GM19397 (cell line): Measurements from ENCODE around the gene ACO1.
A peak's percentile ranks its signal among the peaks of the same experiment; 100 is the strongest.
"Not testable (repeated sequence)": the region's sequence is repeated elsewhere in the genome, so short reads cannot be mapped to it uniquely, and the experiment has no call there.

Experiments
- ATAC-seq: cut with Tn5 transposase; IDR thresholded peaks from one replicate; pipeline ENCODE4 v1.9.1; 2021; ENCODE audit warnings: mild to moderate bottlenecking, moderate library complexity; ENCODE audit not compliant: unreplicated experiment

Gene ACO1

DNA sequence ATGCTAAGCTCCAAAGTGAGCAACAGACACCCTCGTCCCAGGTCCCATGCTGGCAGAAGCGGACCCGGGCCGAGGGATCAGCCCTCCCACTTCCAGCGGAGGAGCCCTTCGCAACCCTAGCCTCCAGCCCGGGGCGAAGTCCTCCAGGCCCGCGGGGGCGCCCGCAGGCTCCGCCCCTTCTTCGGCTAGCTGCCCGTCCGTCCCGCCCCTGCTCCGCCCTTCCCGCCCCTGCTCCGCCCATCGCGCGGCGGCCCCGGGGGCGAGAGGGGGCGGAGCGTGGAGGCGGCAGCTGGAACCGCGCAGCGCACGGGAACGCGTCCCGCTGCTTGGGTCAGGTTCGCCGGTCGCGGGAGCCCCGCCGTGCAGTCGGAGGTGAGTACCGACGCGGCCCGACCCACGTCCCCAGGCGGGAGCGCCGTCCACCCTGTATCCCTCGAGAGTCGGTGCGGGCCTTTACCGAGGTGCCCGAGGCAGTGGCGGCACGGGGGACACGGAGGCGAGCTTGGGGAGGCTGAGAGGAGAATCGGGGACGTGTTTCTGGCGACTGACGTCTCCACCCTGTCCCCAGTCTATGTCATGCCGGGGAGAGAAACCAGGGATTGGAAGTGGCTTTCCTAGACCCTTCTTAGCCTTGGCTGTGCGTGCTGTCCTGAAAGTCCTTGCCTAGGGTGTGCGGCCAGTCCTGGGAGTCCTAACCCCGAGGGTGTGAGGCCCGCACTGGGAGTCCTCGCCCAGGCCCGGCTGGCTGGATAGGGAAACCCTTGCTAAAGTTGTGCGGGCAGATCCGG, at the start of gene ACO1:
TSS of gene ACO1 (plus strand) at position 280 of the 788 bp plus-strand sequence. CDS start 20,864 bp downstream, outside the sequence.
- peak; percentile 97 for ATAC-seq

DNA sequence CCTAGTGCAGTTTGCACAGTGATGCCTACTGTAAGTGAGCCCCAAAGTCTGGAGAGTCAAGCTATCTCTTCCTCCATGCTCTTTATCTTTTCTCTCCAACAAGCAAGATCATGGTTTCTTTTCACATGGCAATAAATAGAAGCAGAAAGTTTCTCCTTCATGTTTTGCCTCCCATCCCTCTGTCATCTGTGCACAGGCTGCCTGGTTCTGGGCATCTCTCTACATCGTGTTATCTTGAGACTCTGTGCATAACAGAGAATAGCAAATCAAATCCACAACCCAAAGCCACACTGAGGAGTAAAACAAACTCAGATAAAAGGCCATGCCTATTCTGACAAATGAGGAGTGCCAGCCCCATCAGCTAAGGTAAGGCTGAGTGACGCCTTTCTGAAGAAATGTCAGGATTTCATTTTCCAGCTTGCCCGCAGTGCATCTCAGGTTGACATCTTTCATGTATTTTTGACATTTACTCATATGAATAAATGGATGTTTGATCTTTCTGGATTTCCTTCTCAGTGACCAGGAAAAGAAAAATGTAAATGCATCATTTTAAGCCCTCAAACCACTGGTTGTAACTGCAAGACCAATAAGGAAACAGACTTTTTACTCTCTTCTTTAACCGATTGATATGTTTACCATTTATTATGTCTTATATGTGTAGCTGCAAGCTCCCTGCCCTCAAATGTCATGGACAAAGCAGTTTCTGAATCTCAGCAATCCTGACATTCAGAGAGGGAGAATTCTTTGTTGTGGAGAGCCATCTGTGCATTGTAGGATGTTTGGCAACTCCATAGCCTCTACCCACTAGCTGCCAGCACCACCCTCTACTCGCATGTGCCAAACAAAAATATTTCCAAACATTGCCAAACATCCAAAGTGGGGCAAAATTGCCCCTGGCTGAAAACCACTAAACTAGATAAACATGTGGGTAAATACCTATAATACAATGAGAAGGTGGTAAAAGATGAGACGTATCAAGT, 49.2 kb upstream of the ACO1 start:
- no peak for ATAC-seq

DNA sequence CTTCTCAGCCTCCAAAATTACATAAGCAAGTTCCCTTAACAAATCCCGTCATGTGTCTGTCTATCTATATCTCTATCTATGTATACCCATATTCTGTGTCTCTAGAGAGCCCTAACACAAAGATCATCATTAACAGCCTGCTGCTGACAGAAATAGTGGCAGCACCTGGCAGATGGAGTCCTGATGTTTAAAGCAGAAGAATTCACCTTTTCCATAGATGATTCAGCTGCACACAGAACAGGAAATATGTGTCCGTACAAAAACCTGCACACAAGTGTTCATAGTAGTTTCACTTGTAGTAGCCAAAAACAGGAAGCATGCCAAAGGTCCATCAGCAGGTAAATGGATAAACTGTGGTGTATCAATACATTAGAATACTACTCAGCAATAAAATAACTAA, 45.0 kb upstream of the ACO1 start:
- ATAC-seq, result peak; percentile 74

DNA sequence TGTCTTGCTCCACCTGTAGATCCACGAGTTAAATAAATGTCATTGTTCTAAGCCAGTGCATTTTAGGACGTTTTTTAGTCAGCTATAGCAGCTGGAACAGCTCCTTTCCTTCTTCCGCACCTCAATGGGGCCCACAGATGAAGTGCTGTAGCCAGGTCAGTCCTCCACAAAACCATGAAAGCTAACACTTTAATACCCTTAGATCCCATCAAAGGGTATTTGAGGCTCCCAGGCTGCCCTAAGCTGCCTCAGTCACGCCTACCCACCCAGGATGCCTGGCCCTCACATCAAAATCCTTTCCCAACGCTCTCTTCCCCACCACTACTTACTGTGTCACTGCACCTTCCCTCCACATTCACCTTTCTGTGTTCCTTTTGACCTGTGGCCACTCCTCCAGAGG, 44.1 kb upstream of the ACO1 start:
- ATAC-seq, result no peak

DNA sequence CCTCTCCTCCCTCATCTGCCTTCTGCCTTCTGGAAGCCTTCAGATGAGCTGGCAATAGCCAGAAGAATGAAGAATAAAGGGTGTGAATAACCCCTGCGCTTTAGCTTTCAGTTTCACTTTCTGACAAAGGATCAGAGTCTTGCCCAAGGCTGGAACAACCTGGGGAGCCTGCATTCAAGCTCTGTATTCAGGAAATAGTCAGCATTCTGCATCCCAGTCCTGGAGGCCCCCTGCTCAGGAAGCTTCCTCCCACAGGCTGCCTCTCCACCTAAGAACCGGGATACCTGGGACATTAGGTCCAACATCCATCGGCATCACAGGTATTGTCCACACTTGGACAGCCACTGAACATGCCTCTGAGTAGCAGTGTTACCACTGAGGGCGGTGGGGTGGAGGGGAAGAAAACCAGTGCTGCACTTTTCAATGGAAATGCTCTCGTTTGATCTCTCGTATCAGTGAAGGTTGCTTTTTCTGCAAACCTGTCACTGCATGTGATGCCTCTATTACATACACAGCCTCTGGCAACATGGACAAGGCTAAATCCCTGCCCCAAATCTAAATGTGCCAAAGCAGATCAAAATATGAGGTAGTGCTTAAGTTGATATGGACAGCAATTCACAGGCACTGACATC, 39.8 kb upstream of the ACO1 start:
- ATAC-seq, result no peak

DNA sequence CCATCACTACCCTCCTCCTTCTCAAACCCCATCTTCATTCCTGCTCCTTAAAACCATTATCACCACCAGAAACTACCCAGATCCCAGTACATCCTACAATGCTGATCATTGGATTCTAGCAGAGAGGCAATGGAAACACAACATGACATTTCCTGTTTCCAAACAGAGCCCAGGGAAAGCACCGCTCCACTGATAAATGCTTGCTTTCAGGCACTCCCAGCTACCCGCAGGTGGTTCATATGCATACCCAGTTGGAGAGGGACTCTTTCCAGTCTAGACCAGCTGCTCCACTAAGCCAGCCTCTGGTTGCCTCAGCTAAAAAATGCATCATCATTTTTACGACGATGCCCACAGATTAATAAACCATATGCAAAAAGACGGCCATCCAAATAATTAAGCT, 39.2 kb upstream of the ACO1 start:
- no peak for ATAC-seq

DNA sequence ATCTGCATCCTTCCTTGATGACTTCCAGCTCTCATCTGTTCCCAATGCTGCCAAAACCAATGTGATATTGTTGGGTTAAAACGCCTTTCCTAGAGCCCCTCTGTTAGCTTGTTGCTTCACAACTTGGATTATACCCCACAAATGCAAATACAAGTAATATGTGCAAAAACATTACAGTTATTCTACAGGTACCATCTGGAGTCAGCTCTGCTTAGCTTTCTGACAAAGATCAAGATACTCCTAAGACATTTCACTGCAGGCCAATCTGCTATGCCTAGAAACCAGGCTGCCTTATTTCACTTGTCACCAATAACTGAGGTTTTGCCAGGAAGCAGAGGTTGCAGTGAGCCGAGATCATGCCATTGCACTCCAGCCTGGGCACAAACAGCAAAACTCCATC, 36.9 kb upstream of the ACO1 start:
- ATAC-seq, result no peak

DNA sequence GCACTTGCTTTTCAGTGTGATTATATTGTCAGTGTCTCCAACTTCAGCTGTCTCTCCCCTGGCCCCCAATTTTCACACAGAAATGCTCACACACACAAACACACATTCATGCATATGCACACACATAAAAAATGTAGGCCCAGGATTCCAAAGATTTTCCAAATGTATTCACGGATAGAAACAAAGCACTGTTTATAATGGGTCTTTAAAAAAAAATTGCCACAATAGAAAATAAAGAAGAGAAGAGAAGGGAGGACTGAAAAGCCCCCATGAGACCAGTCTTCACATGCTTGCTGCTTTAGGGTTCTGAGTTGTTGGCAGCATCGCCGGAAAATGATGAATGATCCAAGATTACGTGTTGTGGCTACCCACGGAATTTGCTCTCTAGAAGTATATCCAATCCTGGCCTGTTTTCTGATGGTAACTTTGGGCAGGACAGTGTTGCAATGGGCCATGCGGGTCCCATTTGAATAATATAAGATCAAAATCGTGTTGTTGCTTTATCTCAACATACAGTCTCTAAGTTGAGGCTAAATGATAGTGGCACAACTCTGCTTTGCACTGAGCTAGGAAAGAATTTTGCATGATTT, 36.2 kb upstream of the ACO1 start:
- no peak for ATAC-seq

DNA sequence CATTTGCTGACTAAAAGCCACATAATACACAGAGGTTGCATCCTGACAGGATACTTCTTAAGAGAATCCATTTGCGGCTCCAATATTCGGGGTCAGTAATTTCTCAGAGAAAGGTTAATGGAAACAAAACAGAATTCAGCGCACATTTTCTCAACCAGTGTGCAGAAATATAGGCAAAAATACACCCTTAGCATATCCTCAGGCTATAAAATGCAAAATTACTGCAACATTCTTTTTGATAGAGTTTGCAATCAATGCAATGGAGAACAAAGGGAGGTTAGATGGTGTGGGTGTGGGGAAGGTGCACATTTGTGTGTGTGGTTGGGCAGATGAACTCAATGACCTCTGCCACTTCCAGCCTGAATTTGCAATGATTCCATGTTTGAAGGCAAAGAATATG, 35.4 kb upstream of the ACO1 start:
- ATAC-seq, result no peak

DNA sequence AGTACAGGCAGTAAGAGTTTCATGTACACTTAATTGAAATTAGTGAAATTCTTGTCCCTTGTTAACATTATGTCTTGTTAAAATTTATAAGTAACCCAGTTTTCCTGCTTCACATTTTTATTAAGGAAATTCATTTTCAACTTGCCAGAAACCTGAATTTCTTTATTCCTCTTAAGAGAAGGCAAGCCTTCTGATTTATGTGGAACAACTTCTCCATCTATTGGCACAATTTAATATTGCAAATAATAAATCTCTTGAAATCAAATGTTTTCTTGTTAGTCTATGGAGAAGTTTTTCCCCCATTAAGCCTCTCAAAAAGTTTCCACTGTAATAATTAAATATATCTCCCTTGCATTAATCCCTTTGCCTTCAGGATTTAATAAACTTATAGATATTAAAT, 33.8 kb upstream of the ACO1 start:
- no peak for ATAC-seq

DNA sequence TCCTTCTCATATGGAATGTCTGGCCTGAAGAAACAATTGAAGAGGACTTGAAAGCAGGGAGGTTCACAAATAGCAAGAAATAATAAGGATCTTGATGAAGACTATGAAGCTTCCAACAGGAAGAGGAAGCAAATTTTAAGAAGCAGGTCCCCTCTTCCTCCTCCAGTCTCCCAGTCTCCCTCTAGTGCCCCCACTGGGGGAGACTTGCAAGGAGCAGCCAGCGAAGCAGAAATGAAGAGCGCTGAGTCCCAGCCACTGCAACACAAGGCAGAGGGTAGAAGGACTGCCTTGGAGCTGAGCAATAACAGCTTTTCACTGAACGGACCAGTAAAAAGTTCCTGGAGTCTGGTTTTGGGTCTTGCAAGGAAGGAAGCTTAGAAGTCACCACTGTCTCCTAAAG, 32.6 kb upstream of the ACO1 start:
- no peak for ATAC-seq

DNA sequence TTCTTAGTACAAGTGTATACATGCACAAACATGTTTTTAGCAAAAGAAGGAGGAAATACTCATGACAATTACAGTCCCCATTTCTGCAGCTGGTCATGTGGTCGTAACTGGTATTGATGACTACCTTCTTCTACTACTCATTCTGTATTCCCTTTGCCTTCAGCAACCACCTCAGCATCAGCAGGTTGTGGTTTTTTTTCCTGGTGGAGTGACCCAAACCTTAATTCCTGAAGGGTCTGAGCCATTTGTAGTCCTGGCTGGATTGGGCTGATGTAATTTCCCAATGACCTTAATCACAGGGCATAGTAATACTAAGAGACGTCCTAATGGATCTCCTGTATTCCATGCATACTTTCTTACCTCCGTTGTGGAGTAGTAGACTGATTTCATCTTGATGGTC, 31.0 kb upstream of the ACO1 start:
- not testable (repeated sequence) for ATAC-seq

DNA sequence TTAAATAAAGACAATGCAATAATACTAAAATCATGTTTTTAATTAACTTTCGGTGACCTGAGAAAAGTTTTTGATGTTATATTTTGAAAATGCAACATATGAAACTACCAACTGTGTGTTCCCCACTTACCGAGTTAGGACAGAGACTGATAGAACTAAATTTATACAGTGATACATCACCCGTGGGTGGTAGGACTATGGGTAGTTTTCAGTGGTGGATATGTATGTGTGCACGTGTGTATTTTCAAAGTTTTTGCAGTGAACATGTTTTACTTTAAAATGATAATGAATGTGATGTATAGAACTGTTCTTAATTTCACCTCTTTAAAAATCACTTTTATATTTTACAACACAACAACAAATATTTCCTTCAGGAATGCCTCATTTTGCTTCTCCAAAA, 25.0 kb upstream of the ACO1 start:
- ATAC-seq, result no peak

DNA sequence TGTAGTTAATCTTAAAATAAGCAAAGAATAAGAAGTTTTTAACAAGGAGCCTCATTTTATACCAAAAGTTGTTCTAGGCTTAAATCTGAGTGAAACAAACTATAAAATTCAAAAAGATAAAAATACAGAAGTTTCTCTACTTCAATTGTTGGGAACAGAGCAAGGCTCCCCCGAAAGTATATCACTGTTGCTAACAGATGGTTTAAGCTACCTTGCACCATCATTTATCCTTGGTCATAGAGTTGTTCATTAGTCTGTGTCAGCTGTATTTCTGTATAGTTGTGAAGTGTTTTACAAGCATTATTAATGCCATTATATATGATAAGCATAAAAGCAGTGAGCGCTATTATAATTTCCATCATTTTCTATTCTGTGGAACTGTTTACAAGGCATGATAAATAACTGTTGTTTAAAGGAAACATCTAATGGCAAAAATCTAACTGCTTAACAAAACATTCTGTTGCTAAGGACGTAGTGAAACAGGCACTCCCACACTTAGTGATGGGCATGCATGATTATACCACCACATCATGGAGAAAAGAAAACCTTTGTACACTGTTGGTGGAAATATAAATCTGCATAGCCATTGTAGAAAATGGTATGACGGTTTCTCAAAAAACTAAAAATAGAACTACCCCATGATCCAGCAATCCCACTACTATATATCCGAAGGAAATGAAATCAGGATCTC, 23.3 kb upstream of the ACO1 start:
- ATAC-seq, result no peak

DNA sequence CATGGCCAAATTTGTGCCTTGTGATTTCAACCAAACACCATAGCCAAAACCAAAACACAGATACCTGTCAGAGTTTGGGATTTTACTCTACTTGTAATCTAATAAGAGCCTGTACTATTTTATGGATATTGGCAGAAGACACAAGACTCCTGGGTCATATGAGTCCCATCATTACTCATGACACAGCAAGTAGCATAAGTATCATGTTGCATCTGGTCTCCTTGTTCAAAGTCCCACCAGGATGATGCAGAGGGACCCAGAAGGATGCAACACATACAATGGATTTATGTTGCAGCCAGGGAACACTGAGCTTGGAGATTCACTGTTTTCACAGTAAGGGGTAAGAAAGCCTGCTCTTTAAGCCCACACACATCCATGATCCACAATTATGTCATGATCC, 13.2 kb upstream of the ACO1 start:
- no peak for ATAC-seq

DNA sequence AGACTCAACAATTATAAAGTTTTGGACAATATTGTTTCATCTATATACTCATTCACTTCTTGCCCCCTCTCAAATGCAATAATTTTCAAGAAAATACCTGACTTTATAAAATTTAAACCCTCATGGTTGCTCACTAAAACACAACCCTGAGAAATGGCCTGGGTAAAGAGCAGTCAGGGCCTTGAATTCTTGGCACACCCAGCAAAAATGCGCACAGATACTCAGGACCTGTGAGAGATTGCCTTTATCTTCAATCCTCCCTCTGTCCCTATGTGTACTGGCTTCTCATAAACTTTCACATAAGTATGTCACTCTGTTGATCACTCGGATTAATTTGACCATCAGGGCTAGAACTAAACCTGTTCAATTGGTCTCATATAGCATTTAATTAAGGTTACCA, 12.8 kb upstream of the ACO1 start:
- ATAC-seq, result no peak

DNA sequence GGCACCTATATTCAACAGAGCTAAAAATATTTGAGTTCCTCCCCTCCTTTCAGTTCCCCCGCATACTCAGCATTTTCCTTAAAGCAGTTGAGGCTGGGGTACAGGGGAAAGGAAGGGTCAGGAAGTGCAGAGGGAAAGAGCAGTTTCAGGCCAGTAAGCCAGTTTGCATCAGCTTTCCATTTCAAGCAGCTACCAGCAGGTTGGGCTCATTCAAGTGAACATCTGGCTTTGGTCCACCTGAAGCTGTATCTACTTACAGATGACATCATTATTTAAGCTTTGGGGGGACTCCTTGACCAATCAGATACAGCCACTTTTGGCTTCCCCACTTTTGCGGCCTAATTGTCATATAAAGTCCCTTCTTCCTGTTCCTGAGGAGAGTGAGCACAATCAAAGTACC, 8.2 kb upstream of the ACO1 start:
- ATAC-seq, result no peak

DNA sequence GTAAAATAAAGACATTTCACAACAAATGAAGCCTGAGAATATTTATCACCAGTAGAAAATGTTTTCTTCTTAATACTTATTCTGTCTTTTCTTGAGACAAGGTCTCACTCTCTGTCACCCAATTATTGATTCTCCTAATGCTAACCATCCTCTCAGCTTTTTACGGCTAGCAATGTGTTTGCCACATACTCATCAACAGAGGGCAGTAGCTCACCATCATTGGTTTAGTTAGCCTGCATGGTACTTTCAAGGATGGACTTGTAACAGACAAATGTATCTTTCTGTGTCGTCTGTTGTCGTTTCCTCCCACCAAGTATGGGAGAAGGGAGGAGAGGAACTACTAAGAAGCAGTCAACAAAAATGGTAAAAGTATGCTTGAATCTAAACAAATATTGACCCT, 5.9 kb upstream of the ACO1 start:
- ATAC-seq, result peak; percentile 78

DNA sequence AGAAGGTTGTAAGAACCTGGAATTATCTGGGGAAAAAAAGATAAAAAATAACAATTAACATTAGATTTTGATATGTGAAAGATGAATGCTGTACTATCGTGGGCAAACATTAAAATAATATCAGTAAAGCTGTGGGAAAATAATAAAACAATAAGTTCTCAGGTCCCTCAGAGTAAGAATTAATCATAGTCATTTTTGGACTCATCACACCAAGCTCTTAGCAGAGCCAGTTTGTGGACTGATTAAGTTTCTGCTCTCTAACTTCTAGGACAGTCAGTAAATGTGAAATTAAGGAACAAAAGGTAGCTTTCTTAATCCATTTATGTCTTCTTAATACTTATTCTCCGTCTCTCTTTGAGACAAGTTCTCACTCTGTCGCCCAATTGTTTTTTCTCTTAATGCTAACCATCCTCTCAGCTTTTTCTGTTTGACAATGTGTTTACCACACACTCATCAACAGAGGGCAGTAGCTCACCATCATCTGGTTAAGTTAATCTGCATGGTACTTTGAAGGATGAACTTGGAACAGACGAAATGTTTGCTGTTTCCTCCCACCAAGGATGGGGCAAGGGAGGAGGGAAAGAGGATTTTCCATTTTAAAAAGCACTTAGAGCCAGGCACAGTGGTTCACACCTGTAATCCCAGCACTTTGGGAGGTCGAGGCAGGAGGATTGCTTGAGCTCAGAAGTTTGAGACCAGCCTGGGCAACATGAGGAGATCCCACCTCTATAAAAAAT, 5.3 kb upstream of the ACO1 start:
- ATAC-seq, result peak; percentile 61

DNA sequence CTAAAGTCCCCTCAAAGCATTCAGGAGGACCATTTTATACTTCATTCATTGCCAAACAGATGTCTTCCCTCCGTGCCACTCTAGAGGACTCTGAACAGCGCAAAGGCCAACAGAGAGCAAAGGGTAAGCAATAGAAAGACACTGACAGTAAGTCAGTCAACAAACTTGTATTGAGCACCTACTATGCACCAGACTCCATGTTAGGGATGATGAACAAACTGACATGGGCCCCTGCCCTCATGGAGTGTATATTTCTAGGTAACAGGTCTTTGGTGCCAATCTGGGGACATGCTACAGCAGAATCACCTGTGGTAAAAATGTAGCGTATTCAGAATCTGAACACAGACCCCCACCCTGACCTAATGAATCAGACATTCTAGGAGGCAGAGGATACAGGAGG, 3.5 kb upstream of the ACO1 start:
- no peak for ATAC-seq
